Stimulated activated CD8-positive, alpha-beta memory T cell treated with anti-CD3 and anti-CD28 coated beads, Interleukin-7, amount 100 ng/mL, for 1 hour (primary cell): ENCODE measurements around the gene PROZ.
"Not testable (repeated sequence)": the region's sequence is repeated elsewhere in the genome, so short reads cannot be mapped to it uniquely, and the experiment has no call there.

Experiments used
- DNase-seq, 2 donors: peaks; one replicate each; pipeline ENCODE4 v3.0.0-alpha.2; 2020; ENCODE audit warnings: low read depth in 2 of 2

PROZ gene, protein sequence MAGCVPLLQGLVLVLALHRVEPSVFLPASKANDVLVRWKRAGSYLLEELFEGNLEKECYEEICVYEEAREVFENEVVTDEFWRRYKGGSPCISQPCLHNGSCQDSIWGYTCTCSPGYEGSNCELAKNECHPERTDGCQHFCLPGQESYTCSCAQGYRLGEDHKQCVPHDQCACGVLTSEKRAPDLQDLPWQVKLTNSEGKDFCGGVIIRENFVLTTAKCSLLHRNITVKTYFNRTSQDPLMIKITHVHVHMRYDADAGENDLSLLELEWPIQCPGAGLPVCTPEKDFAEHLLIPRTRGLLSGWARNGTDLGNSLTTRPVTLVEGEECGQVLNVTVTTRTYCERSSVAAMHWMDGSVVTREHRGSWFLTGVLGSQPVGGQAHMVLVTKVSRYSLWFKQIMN

DNA sequence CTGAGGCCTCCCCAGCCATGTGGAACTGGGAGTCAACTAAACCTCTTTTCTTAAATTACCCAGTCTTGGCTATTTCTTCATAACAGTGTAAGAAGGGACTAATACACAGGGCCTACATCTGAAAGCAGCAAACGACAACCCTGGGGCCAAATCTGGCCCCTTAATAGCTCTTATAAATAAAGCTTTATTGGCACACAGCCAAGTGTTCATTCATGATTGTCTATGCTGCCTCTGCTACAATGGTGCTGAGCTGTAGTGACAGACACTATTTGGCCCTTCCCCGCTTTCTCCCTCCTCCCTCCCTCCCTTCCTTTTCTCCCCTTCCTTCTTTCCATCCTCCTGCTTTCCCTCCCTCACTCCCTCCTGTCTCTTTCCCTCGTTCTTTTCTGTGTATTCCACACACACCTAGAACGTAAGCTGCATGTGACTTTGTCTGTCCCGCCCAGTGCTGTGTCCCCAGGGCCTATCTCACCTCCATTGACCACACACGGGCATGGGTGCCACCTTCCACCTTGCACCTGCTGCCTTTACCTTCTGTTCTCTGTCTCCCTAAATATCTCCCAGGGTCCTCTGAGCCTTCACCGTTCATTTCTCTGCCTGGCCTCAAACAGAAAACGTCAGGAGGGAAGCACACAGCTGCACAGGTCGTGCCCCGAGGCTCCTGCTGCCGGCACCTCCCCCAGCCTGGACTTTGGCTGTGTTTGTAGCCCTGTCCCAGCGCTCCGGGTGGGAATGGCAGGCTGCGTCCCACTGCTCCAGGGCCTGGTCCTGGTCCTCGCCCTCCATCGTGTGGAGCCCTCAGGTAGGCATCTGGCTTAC lies at the start of gene PROZ:
Gene PROZ, plus strand, starts transcription at position 720 of the 819 bp plus-strand sequence. Its CDS starts 13 bp downstream, at position 733.
- DNase-seq, result no peak

DNA sequence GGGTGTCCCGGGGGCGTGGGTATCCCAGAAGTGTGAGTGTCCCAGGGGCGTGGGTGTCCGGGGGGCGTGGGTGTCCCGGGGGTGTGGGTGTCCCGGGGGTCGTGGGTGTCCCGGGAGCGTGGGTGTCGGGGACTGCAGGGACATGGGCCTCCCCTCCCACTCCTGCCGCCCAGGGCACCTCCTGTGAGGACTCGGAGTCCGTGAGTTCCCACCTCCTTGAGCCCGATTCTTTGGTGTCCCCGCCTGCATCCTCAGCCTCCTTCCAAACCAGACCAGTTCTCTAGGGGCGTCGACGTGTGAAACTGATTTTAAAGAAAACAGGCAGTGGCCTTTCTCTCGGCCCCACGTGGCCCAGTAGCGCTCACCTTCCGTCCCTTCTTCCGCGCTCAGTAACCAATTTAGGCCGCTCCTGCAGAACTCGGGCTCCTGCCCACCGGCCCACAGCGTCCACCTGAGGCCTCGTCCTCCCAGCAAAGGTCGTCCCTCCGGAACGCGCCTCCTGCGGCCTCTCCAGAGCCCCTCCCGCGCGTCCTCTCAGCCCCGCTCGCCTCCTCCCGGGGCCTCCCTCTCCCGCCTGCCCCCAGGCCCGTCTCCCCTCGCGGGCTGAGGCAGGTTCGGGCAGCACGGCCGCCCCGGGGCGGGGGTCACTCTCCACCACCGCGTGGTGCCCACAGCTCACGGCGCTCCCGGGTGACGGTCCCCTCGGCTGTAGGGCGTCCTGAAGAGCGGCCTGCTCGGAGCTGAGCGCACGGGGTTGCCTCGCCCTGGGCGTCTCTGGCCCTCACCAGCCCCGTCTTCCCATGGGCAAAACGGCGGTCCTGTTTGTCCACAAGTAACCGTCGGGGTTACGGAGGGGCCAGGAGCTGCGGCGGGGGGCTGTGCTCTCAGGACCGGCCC lies 49.0 kb upstream of the PROZ start:
- DNase-seq, result no peak

DNA sequence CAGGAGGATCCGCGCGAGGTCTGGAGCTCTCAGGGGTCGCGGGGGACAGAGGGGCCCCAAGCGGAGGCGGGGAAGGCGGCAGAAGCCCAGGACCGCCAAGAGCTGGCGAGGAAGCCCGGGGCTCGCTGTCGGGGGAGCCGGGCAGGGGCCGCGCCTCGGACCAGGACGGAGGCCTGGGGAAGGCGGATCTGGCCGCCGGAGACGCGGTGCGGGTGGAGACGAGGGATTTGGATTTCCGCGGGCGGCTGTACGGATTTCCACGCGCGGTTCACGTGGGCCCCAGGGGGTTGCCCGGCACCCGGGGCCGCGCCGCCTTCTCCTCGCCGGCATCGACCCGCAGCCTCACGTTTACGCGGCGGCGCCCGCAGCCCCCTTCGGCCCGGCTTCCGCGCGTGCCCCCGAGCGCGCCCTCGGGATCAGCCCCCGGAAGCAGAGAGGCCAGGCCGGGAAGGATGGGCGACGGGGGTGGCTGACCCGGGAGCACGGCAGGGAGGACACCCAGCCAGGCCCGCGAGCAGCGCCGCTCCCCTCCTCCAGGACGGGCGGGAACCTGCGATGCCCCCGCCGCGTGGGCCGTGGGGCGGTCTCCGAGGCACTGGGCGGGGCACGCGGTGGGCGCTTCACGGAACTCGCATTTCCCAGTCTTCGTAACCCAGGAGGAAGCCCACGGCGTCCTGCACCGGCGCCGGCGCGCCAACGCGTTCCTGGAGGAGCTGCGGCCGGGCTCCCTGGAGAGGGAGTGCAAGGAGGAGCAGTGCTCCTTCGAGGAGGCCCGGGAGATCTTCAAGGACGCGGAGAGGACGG lies 48.2 kb upstream of the PROZ start:
- DNase-seq, result no peak

DNA sequence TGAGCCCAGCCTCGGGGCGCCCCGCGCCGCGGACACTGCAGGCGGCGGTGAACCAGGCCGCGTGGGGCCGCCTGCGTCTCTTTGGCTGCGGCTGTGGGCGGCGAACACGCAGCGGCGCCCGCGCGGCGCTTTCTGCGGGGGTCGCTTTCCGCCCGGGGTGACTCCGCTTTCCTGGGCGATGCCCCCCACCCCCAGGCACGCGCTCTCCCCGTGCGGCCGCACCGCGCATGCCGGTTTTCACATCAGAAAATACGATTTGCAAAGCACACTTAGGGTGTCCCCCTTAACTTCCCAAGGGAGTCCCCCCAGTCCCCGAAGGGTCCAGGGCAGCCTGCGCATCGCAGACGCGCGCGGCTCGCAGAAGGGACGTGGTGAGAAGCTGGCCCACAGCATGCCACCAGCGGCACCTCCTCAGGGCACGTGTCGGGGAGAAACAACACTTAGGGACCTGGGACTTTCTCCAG lies 47.6 kb upstream of the PROZ start:
- no peak for DNase-seq

DNA sequence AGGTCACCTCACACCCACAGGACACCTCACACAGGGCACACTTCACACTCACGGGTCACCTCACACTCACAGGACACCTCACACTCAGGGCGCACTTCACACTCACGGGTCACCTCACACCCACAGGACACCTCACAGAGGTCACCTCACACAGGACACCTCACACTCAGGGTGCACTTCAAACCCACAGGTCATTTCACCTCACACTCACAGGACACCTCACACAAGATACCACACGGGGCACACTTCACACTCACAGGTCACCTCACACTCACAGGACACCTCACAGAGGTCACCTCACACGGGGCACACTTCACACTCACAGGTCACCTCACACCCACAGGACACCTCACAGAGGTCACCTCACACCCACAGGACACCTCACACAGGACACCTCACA lies 46.6 kb upstream of the PROZ start:
- DNase-seq, result not testable (repeated sequence)

DNA sequence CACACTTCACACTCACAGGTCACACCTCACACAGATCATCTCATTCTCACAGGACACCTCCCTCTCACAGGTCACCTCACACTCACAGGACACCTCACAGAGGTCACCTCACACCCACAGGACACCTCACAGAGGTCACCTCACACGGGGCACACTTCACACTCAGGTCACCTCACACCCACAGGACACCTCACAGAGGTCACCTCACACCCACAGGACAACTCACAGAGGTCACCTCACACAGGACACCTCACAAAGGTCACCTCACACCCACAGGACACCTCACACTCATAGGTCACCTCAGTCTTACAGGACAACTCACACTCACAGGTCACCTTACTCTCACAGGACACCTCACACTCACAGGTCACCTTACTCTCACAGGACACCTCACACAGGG lies 46.0 kb upstream of the PROZ start:
- not testable (repeated sequence) for DNase-seq

DNA sequence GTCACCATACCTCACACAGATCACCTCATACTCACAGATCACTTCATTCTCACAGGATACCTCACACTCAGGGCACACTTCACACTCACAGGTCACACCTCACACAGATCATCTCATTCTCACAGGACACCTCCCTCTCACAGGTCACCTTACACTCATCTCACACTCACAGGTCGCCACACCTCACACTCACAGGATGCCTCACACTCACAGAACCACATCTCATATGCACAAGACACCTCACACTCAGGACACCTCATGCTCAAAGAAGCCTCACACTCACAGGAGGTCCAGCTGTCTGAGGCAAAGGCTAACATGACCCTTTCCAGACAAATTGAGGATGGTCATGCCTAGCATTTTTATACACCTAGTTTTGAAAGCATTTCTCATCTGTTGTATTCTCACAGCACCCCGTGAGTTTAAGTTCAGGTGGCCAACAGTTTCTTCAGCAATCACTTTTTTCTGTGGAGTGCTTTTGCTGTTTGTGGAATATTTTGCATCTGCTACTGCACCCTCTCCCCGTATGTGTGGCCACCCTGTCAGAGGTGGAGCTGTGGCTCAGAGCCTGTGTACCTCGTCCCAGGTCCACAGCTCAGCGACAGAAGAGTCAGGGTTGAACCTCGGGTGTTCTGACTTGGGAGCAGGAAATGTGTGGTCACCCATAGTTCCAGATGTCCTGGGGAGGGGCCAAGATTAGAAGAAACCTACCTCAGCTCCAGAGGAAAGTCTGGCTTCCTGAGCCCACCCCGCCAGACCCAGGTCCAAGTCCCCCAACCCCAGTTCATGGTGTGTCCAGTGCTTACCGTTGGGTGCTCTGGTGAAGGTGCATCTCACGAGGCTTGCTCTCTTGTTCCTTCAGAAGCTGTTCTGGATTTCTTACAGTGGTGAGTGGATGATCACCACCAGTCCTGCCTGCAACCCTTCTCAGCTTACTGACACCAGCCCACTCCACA lies 45.3 kb upstream of the PROZ start:
- DNase-seq, result no peak

DNA sequence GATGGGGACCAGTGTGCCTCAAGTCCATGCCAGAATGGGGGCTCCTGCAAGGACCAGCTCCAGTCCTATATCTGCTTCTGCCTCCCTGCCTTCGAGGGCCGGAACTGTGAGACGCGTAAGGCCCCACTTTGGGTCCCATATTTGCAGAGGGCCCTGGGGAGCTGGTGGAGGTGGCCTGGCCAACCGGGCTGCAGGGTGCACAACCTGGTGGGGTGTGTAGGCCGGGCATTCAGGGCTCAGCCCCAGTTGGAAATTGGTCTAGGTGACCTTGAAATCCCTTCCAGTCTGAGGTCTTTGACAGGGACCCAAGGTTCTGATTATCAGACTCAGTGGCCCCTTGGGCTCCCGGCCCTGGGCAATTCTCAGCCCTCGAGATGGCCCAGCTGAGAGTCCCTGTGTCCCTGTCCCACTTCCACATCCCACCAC lies 44.6 kb upstream of the PROZ start:
- no peak for DNase-seq

DNA sequence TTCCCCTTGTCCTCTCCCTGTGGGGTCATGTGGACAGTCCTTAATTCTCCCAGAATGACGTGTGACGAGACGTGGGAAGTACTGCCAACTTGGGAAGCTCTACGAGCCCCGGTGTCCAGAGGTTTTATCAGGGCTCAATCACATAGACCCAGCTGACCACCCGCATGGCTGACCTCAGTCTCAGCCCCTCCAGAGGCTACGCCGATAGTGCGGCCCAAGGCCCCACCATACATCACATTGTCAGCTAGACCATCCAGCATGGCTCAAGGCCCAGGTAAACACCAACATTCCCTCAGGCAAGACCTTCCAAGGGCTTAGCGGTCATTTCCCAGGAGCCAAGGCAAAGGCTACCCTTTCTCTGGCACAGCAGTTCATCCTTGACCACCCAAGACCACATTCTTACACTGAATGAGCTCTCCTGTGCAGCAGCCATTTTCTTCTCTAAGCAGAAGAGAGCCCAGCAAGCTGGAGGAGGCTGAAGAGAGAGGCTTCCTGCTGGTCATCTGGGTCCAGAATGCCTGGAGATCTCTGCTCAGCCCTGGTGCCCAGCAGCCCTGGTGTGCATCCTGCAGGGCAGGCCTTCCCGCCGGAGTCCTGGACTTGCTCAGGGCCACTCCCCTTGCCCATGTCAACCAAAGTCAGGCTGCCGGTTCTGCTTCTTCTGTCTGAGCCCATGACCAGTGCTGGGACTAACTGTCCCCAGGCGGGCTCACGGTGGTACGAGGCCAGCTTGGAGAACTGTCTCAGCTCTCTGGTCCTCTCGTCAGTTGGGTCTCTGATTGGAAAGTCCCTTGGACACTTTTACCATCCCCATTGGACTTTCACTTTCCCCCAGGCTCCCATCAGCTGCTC lies 43.7 kb upstream of the PROZ start:
- DNase-seq, result no peak

DNA sequence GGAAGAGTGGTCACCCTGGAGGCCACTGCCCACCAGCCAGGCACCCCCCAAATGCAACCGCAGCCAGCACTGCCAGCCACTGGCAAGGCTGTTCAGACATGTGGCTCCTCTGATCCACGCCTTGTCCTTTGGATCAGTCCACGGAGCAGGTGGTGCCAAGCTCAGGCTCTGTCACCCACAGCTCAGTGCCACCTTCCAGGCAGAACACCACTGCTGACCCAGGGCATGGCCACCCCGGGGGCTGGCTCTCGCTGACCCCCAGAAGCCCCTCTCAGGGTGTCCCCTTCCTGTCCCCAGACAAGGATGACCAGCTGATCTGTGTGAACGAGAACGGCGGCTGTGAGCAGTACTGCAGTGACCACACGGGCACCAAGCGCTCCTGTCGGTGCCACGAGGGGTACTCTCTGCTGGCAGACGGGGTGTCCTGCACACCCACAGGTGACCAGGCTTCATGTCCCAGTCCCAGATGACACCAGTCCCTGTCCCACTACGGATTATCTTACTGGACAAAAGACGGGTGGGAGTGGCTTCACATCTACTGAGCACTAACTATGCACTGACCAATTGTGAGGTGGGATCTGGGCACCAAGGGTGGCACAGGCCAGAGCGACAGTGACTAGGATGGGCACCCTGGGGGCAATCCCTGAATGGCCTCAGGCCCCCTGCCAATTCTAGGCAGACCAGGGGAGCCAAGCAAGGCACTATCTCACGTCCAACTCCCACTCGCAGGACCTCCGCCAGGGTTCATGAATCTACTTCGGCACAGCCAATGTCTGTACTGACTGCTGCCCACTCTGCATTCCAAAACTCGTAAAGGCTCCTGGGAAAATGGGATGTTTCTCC lies 42.9 kb upstream of the PROZ start:
- DNase-seq, result no peak

DNA sequence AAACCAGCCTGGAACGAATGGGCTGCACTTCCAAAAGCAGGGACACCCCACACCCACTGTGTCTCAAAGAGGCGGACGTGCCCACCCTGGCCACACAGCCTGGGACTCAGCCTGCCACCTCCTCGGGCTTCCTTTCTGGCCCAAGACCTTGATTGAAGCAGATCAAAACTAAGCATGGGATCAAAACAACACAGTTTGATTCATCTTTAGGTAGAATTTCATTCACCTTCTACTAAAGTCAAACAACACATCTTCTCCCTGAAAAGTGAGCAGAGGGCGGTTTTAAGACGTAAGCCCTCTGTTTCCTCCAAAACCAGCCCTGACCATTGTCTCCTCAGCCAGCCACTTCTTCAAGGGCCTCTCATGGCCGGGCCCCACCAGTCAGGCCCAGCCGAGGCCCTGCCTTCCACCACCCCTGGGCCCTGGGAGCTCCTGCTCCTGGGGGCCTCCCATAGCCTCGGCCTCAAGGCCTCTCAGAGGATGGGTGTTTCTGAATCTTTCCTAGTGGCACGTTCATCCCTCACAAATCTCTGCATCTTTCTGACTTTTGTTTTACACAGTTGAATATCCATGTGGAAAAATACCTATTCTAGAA lies 42.1 kb upstream of the PROZ start:
- no peak for DNase-seq

DNA sequence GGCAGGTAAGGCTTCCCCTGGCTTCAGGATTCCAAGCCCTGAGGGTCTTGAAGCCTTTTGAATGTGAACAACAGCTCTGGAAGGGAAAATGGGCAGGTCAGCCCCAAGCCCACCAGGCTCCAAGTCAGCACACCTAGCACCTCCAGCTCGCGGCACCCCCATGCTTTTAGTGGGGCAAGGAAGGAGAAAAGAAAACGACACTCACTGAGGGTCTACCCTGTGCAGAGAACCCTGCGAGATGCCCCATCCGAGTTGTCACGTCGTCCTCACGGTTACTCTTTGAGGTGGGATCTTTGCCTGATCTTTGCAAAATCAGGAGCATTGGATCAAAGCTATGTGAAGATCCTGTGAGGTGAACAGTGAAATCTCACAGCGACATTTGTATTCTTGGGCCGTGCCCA lies 41.6 kb upstream of the PROZ start:
- DNase-seq, result no peak

DNA sequence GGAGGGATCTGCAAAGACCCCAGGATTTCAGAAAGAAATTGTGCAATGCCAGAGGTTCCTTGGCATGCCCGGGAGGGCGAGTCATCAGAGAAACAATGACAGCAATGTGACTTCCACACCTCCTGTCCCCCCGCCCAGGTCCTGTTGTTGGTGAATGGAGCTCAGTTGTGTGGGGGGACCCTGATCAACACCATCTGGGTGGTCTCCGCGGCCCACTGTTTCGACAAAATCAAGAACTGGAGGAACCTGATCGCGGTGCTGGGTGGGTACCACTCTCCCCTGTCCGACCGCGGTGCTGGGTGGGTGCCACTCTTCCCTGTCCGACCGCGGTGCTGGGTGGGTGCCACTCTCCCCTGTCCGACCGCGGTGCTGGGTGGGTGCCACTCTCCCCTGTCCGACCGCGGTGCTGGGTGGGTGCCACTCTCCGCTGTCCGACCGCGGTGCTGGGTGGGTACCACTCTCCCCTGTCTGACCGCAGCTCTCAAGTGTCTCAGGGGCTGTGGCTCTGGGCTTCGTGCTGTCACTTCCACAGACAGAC lies 41.0 kb upstream of the PROZ start:
- no peak for DNase-seq

DNA sequence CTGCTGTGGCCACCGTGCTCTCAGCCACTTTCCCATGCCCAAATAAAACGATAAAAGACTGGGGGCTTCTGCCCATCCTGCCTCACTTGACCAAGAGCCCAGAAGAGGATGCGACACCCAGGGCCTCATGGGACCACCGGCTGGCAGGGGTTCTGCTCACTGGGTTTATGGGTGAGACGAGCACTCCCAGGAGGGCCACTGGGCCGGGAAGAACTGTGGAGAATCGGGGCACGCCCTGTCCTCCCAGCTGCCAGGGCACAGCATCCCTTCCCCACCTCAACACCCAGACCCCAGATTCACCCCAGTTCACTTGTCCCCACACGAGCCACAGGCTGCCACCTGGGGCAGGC lies 40.6 kb upstream of the PROZ start:
- no peak for DNase-seq

DNA sequence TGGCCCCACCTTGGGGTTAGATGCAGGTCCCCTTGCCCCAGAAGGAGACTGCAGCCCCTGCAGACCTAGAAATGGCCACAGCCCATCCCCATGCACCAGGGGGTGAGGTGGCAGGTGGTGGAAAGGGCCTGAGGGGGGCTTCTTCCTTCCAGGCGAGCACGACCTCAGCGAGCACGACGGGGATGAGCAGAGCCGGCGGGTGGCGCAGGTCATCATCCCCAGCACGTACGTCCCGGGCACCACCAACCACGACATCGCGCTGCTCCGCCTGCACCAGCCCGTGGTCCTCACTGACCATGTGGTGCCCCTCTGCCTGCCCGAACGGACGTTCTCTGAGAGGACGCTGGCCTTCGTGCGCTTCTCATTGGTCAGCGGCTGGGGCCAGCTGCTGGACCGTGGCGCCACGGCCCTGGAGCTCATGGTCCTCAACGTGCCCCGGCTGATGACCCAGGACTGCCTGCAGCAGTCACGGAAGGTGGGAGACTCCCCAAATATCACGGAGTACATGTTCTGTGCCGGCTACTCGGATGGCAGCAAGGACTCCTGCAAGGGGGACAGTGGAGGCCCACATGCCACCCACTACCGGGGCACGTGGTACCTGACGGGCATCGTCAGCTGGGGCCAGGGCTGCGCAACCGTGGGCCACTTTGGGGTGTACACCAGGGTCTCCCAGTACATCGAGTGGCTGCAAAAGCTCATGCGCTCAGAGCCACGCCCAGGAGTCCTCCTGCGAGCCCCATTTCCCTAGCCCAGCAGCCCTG lies 40.0 kb upstream of the PROZ start:
- no peak for DNase-seq

DNA sequence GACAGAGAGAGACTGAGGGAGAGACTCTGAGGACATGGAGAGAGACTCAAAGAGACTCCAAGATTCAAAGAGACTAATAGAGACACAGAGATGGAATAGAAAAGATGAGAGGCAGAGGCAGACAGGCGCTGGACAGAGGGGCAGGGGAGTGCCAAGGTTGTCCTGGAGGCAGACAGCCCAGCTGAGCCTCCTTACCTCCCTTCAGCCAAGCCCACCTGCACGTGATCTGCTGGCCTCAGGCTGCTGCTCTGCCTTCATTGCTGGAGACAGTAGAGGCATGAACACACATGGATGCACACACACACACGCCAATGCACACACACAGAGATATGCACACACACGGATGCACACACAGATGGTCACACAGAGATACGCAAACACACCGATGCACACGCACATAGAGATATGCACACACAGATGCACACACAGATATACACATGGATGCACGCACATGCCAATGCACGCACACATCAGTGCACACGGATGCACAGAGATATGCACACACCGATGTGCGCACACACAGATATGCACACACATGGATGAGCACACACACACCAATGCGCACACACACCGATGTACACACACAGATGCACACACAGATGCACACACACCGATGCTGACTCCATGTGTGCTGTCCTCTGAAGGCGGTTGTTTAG lies 39.2 kb upstream of the PROZ start:
- DNase-seq, result no peak
